Liver (tissue), 9 donors: ENCODE results near the gene CPT1B. TPM values are rescaled to one million over a fixed set of nuclear protein-coding genes. Genes with fewer than 3 reads are reported as not detected.

Experiments used
- DNase-seq: peaks from one replicate; pipeline ENCODE4 v3.0.0-alpha.2; 2017; ENCODE audit warnings: low spot score
- H3K27ac ChIP-seq, 2 donors: one replicate each; pipeline ENCODE4 v1.7.0; 2013; ENCODE audit warnings: inconsistent platforms in 2 of 2, low read length in 2 of 2, control low read depth in 1 of 2, low read depth in 1 of 2, mild to moderate bottlenecking in 1 of 2
- H3K27me3 ChIP-seq, 4 donors: one replicate each; pipeline versions ENCODE4 v1.6.1 to v1.7.0; 2013; ENCODE audit warnings: low read length in 3 of 4, inconsistent platforms in 1 of 4, mild to moderate bottlenecking in 1 of 4, moderate library complexity in 1 of 4; ENCODE audit not compliant: control insufficient read depth in 4 of 4, insufficient read depth in 4 of 4
- H3K36me3 ChIP-seq, 4 donors: one replicate each; pipeline versions ENCODE4 v1.6.1 to v1.7.0; 2013; ENCODE audit warnings: low read length in 3 of 4, mild to moderate bottlenecking in 3 of 4, low read depth in 1 of 4, moderate library complexity in 1 of 4; ENCODE audit not compliant: control insufficient read depth in 4 of 4, insufficient read depth in 3 of 4
- H3K4me1 ChIP-seq, 4 donors: one replicate each; pipeline versions ENCODE4 v1.6.1 to v1.7.0; 2013; ENCODE audit warnings: low read length in 3 of 4, mild to moderate bottlenecking in 3 of 4, moderate library complexity in 1 of 4; ENCODE audit not compliant: control insufficient read depth in 4 of 4, insufficient read depth in 4 of 4
- H3K4me3 ChIP-seq, 3 donors: one replicate each; pipeline versions ENCODE4 v1.6.1 to v1.7.0; 2013; ENCODE audit warnings: low read length in 3 of 3, control low read depth in 1 of 3, low read depth in 1 of 3, mild to moderate bottlenecking in 1 of 3
- H3K9ac ChIP-seq, 2 donors: one replicate each; pipeline ENCODE4 v1.7.0; 2013; ENCODE audit warnings: low read length in 2 of 2, mild to moderate bottlenecking in 2 of 2, moderate library complexity in 2 of 2, control low read depth in 1 of 2, low read depth in 1 of 2
- H3K9me3 ChIP-seq, 4 donors: one replicate each; pipeline versions ENCODE4 v1.6.1 to v1.7.0; 2013; ENCODE audit warnings: low read length in 3 of 4; ENCODE audit not compliant: control insufficient read depth in 4 of 4
- ATF3 ChIP-seq: IDR thresholded peaks from 2 replicates; pipeline ENCODE4 v1.6.1; 2016; ENCODE audit warnings: antibody characterized with exemption
- CTCF ChIP-seq: fragments of 150-350 bp; IDR thresholded peaks from 2 replicates; pipeline ENCODE4 v1.5.1; 2017; ENCODE audit warnings: improper control_type of control experiment, low read depth, low read length; ENCODE audit not compliant: missing input control
- EGR1 ChIP-seq, 2 donors: IDR thresholded peaks; 2 replicates each; pipeline ENCODE4 v1.6.1; 2016 to 2018; ENCODE audit warnings: antibody characterized with exemption in 2 of 2, low read depth in 2 of 2
- FOXA1 ChIP-seq: IDR thresholded peaks from 2 replicates; pipeline ENCODE4 v1.6.1; 2016; ENCODE audit warnings: antibody characterized with exemption
- FOXA2 ChIP-seq: IDR thresholded peaks from 2 replicates; pipeline ENCODE4 v1.6.1; 2016; ENCODE audit warnings: antibody characterized with exemption
- GABPA ChIP-seq, 2 donors: IDR thresholded peaks in 1 of 2; conservative IDR thresholded peaks in 1 of 2; 2 replicates each; pipeline ENCODE4 v1.6.1; 2016; ENCODE audit warnings: antibody characterized with exemption in 2 of 2, mild to moderate bottlenecking in 1 of 2, moderate library complexity in 1 of 2
- HNF4A ChIP-seq, 2 donors: conservative IDR thresholded peaks; 2 replicates each; pipeline ENCODE4 v1.6.1; 2016; ENCODE audit warnings: antibody characterized with exemption in 2 of 2, mild to moderate bottlenecking in 2 of 2
- HNF4G ChIP-seq: IDR thresholded peaks from 2 replicates; pipeline ENCODE4 v1.6.1; 2016; ENCODE audit warnings: antibody characterized with exemption
- JUND ChIP-seq, 2 donors: IDR thresholded peaks; 2 replicates each; pipeline ENCODE4 v1.6.1; 2016; ENCODE audit warnings: antibody characterized with exemption in 2 of 2
- MAX ChIP-seq: IDR thresholded peaks from 2 replicates; pipeline ENCODE4 v1.6.1; 2016; ENCODE audit warnings: antibody characterized with exemption
- NR2F2 ChIP-seq: IDR thresholded peaks from 2 replicates; pipeline ENCODE4 v1.6.1; 2016; ENCODE audit warnings: antibody characterized with exemption
- RAD21 ChIP-seq, 2 donors: IDR thresholded peaks; 2 replicates each; pipeline ENCODE4 v1.6.1; 2016; ENCODE audit warnings: antibody characterized with exemption in 2 of 2, mild to moderate bottlenecking in 2 of 2
- REST ChIP-seq: IDR thresholded peaks from 2 replicates; pipeline ENCODE4 v1.6.1; 2016; ENCODE audit warnings: antibody characterized with exemption, mild to moderate bottlenecking
- RXRA ChIP-seq, 2 donors: IDR thresholded peaks; 2 replicates each; pipeline ENCODE4 v1.6.1; 2017 to 2018; ENCODE audit warnings: antibody characterized with exemption in 2 of 2, mild to moderate bottlenecking in 1 of 2
- SP1 ChIP-seq: IDR thresholded peaks from 2 replicates; pipeline ENCODE4 v1.6.1; 2018; ENCODE audit warnings: antibody characterized with exemption, mild to moderate bottlenecking
- TAF1 ChIP-seq: conservative IDR thresholded peaks from 2 replicates; pipeline ENCODE4 v1.6.1; 2016; ENCODE audit warnings: antibody characterized with exemption, mild to moderate bottlenecking
- YY1 ChIP-seq: IDR thresholded peaks from 2 replicates; pipeline ENCODE4 v1.6.1; 2016; ENCODE audit warnings: antibody characterized with exemption, mild to moderate bottlenecking
- ZBTB33 ChIP-seq: IDR thresholded peaks from 2 replicates; pipeline ENCODE4 v1.6.1; 2016; ENCODE audit warnings: antibody characterized with exemption
- WGBS: extraction: QIAGEN DNeasy Blood & Tissue Kit; methylation state at CpG from one replicate; pipeline ENCODE4 v1.1.7; 2013; 5-methylcytosine and 5-hydroxymethylcytosine counted together
- polyA plus RNA-seq, 2 donors: library from polyadenylated mRNA; stranded (reverse) in 1 of 2; unstranded in 1 of 2; fragments of 200-250 nt in 1 of 2; fragments of >200 nt in 1 of 2; fragmentation: Nextera tagmentation in 1 of 2; extraction: Ambion mirVana in 1 of 2; gene quantifications; one replicate each; pipeline versions ENCODE4 v1.2.1 to v1.2.3, GENCODE V29; 2013 to 2015
- total RNA-seq, 2 donors: library from RNA; depleted of rRNA; stranded (reverse); fragments of >200 nt; gene quantifications; one replicate each; pipeline ENCODE4 v1.2.3, GENCODE V29; 2014
- donor health status: healthy.
- donor health status: healthy.
- donor health status: healthy.
- donor health status: healthy.
- donor health status: healthy.

The CPT1B gene
- total and polyA plus RNA-seq, 4 donors, result 3.0 to 13.6 (median 4.9) TPM

GRCh38 chr22:50624347-50625130 is 46.3 kb upstream of the CPT1B start (continued):
- TF ChIP-seq JUND (IDR thresholded peaks at IDR 0.05), result no peak
- TF ChIP-seq TAF1, result no peak
- TF ChIP-seq ATF3, result no peak
- no peak for TF ChIP-seq EGR1 (IDR thresholded peaks at IDR 0.05; ENCODE audit: low read depth in 2 of 2)
- no peak for TF ChIP-seq SP1
- TF ChIP-seq NR2F2, result no peak

GRCh38 chr22:50622723-50623327 is 44.6 kb upstream of the CPT1B start:
- peak overlapping the region; percentile 70 to 78 for H3K27ac ChIP-seq
- no peak overlapping the region for H3K4me3 ChIP-seq
- no peaks in the 10 kb centered on the region for H3K9me3 ChIP-seq
- H3K4me1 ChIP-seq, result peaks cover 8 to 51% (median 29%) of the 10 kb centered on the region in 4 donors
- no peak for DNase-seq
- 39% methylated on average over 16 of the region's 16 CpGs for WGBS
- H3K27me3 ChIP-seq, result no peaks in the 10 kb centered on the region
- TF ChIP-seq CTCF (no peak), ATF3 (no peak), HNF4A (conservative IDR thresholded peaks at IDR 0.05) (peak; percentile 34 to 80), RAD21 (IDR thresholded peaks at IDR 0.05) (peak; percentile 32 to 43), REST (peak; percentile 76), HNF4G (no peak), FOXA2 (no peak), GABPA (IDR thresholded peaks at IDR 0.05 in 1 of 2, conservative IDR thresholded peaks at IDR 0.05 in 1 of 2) (peak in 1 of 2 donors; percentile 37), EGR1 (IDR thresholded peaks at IDR 0.05; ENCODE audit: low read depth in 2 of 2) (no peak), RXRA (IDR thresholded peaks at IDR 0.05) (peak; percentile 21 to 73), TAF1 (no peak), MAX (peak; percentile 92), SP1 (peak; percentile 44), FOXA1 (no peak), NR2F2 (no peak), YY1 (peak; percentile 89), JUND (IDR thresholded peaks at IDR 0.05) (peak in 1 of 2 donors; percentile 72), ZBTB33 (no peak)
- H3K9ac ChIP-seq, result no peak overlapping the region
- H3K36me3 ChIP-seq, result no peaks in the 10 kb centered on the region
